Measurements from ENCODE around the gene COL12A1. TPM values are rescaled to one million over a fixed set of nuclear protein-coding genes. Genes with fewer than 3 reads are reported as not detected.

Gene COL12A1
- total and polyA plus RNA-seq, 2 of the 13 experiments (the other 11 are each of a cell fraction or from before 2014, with no cell fraction given): 0.02 TPM; not detected in 1

DNA sequence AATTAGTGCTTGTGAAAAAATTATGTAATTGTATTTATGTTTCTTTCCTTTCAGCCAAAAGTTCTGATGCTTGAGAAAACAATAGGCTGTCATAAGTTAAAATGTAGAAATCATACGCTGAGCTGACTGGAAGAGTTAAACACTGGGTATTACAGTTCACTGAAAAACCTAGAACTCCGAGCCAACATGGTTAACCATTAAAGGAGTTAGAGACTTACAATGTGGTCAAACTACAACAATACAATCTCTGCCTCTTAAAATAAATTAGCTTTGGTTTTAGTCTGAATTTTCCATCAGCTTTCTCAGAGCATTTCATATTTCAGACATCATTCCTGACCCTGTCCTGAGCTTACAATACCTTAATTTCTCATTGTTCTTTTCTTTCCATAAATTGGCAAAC is 91.0 kb downstream of the COL12A1 start (continued):
- TF ChIP-seq ZNF383 (CRISPR knock-in tag; IDR thresholded peaks at IDR 0.05; ENCODE audit: borderline replicate concordance): no peak
- TF ChIP-seq, protein P1, sequence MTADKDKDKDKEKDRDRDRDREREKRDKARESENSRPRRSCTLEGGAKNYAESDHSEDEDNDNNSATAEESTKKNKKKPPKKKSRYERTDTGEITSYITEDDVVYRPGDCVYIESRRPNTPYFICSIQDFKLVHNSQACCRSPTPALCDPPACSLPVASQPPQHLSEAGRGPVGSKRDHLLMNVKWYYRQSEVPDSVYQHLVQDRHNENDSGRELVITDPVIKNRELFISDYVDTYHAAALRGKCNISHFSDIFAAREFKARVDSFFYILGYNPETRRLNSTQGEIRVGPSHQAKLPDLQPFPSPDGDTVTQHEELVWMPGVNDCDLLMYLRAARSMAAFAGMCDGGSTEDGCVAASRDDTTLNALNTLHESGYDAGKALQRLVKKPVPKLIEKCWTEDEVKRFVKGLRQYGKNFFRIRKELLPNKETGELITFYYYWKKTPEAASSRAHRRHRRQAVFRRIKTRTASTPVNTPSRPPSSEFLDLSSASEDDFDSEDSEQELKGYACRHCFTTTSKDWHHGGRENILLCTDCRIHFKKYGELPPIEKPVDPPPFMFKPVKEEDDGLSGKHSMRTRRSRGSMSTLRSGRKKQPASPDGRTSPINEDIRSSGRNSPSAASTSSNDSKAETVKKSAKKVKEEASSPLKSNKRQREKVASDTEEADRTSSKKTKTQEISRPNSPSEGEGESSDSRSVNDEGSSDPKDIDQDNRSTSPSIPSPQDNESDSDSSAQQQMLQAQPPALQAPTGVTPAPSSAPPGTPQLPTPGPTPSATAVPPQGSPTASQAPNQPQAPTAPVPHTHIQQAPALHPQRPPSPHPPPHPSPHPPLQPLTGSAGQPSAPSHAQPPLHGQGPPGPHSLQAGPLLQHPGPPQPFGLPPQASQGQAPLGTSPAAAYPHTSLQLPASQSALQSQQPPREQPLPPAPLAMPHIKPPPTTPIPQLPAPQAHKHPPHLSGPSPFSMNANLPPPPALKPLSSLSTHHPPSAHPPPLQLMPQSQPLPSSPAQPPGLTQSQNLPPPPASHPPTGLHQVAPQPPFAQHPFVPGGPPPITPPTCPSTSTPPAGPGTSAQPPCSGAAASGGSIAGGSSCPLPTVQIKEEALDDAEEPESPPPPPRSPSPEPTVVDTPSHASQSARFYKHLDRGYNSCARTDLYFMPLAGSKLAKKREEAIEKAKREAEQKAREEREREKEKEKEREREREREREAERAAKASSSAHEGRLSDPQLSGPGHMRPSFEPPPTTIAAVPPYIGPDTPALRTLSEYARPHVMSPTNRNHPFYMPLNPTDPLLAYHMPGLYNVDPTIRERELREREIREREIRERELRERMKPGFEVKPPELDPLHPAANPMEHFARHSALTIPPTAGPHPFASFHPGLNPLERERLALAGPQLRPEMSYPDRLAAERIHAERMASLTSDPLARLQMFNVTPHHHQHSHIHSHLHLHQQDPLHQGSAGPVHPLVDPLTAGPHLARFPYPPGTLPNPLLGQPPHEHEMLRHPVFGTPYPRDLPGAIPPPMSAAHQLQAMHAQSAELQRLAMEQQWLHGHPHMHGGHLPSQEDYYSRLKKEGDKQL (CRISPR knock-in tag; IDR thresholded peaks at IDR 0.05; ENCODE audit: low read depth): no peak
- no peak for TF ChIP-seq NCOR1 (IDR thresholded peaks at IDR 0.05; ENCODE audit: borderline replicate concordance, low read length)
- no peak for TF ChIP-seq HNRNPH1 (optimal IDR thresholded peaks at IDR 0.05; ENCODE audit: low read depth, low read length)
- TF ChIP-seq SMC3 (IDR thresholded peaks at IDR 0.05; ENCODE audit: low read length): no peak

DNA sequence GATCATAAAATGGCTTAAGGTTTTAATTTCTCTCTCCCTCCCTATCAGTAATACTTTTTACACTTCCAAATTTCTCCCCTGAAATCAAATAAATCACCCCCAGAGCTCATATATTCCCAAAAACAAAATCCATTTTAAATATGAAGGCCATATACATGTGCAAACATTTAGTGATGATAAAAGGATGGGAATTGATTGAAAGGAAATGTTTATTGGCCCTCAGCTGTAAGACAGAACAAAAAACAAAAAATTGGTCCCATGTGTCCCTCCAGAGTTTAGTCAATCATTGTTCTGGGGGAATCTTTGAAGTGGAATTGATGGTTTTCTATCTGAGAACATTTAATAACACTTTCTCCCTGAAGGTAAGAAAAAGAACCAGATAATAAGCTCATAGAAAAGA is 91.7 kb downstream of the COL12A1 start:
- Histone ChIP-seq H3K27me3 (ENCODE audit: control insufficient read depth in 1 of 2, insufficient read depth in 2 of 2, low read length in 2 of 2) (no peaks in the 10 kb centered on the region), H3K4me1 (ENCODE audit: insufficient read depth, low read length) (no peaks in the 10 kb centered on the region), H2AFZ (ENCODE audit: low read length) (no peak overlapping the region), H3K27ac (ENCODE audit: extremely low read length, insufficient read depth, low read length) (no peak overlapping the region), H3K4me2 (ENCODE audit: low read depth, low read length) (no peak overlapping the region), H3K4me3 (replicated peaks in 1 of 3; ENCODE audit: insufficient read depth in 1 of 3, low read depth in 2 of 3, low read length in 3 of 3) (no peak overlapping the region), H3K79me2 (ENCODE audit: insufficient read depth, low read length) (no peaks in the 10 kb centered on the region), H4K20me1 (ENCODE audit: insufficient read depth, low read length) (no peaks in the 10 kb centered on the region), H3K9ac (ENCODE audit: insufficient read depth, low read depth, low read length) (no peak overlapping the region), H3K9me3 (ENCODE audit: low read length) (no peaks in the 10 kb centered on the region), H3K36me3 (replicated peaks in 1 of 2; ENCODE audit: control insufficient read depth in 1 of 2, insufficient read depth in 2 of 2, low read length in 2 of 2) (no peaks in the 10 kb centered on the region)
- intact Hi-C loops (cut with micrococcal nuclease; ENCODE audit: unreplicated experiment) (no loop called here), in situ Hi-C loops (cut with HindIII; ENCODE audit: extremely low pct_ligation_motif_present, low pct_unique_long_range_greater_than_20kb) (no loop called here)
- CTCF ChIA-PET (ENCODE audit: low intra/inter-chr PET ratio, low total read pairs): no interaction called here
- FAIRE-seq (no peak), DNase-seq (ENCODE audit: low spot score) (no peak), ATAC-seq (no peak)
- no TSS peak for BruUV-seq (replicated peaks)
- POLR2A ChIA-PET: no interaction called here
- TF ChIP-seq TEF (CRISPR knock-in tag; IDR thresholded peaks at IDR 0.05) (no peak), ZNF20 (CRISPR knock-in tag; IDR thresholded peaks at IDR 0.05) (no peak), ZNF280D (CRISPR knock-in tag; IDR thresholded peaks at IDR 0.05) (no peak), PLRG1 (conservative IDR thresholded peaks at IDR 0.05) (no peak), KDM3A (CRISPR knock-in tag; IDR thresholded peaks at IDR 0.05; ENCODE audit: low read depth) (no peak), ZEB1 (IDR thresholded peaks at IDR 0.05; ENCODE audit: insufficient replicate concordance, low read depth) (no peak), SOX6 (IDR thresholded peaks at IDR 0.05) (no peak), SOX6 (CRISPR knock-in tag; IDR thresholded peaks at IDR 0.05) (no peak), NKX3-1 (CRISPR knock-in tag; IDR thresholded peaks at IDR 0.05) (no peak), ZSCAN20 (CRISPR knock-in tag; IDR thresholded peaks at IDR 0.05; ENCODE audit: borderline replicate concordance) (no peak)
